RWPE1 (cell line): ENCODE results near the gene IFFO2.

Source experiments
- CTCF ChIA-PET: fragments of 350-600 bp; sonication (Branson Sonifier 250); formaldehyde crosslinking; extraction: SDS; loops from one replicate; lab custom pipeline; 2021; lab: Yijun Ruan, JAX
- POLR2A ChIA-PET: fragments of 400-600 bp; formaldehyde crosslinking; extraction: SDS; loops from one replicate; lab custom pipeline; 2020; ENCODE audit warnings: antibody characterized with exemption; ENCODE audit not compliant: low non-redundant PET; lab: Yijun Ruan, JAX
- DNase-seq: peaks from one replicate; pipeline ENCODE4 v3.0.0; 2012; ENCODE audit warnings: low spot score
- H3K27ac ChIP-seq: fragments of 450-650 bp; 2 replicates; pipeline ENCODE4 v1.5.1; 2017
- CTCF ChIP-seq: fragments of 450-650 bp; conservative IDR thresholded peaks from 2 replicates; pipeline ENCODE4 v1.5.1; 2017; ENCODE audit warnings: low read depth, mild to moderate bottlenecking

IFFO2 gene

GRCh38 chr1:18962121-18962721, 5.7 kb upstream of the IFFO2 start:
- peak overlapping the region; percentile 97 for H3K27ac ChIP-seq
- DNase-seq: peak; percentile 59
- TF ChIP-seq CTCF: no peak
- ChIA-PET POLR2A (interaction anchor here (0.6 kb wide), 1 partner anchor 23 kb away, joined by 4 read pairs; no protein-coding TSS in a partner anchor), CTCF (interaction anchor here (0.8 to 1.0 kb wide), 2 partner anchors 78 to 1978 kb away, joined by 3 to 4 read pairs; no protein-coding TSS in a partner anchor)

GRCh38 chr1:18960821-18961220, 4.3 kb upstream of the IFFO2 start:
- peak overlapping the region; percentile 97 for H3K27ac ChIP-seq
- no peak for TF ChIP-seq CTCF
- ChIA-PET CTCF (no interaction called here), POLR2A (no interaction called here)
- DNase-seq: no peak

GRCh38 chr1:18960409-18960808, 3.9 kb upstream of the IFFO2 start:
- ChIA-PET POLR2A (no interaction called here), CTCF (no interaction called here)
- TF ChIP-seq CTCF: no peak
- H3K27ac ChIP-seq: no peak overlapping the region
- no peak for DNase-seq

- POLR2A ChIA-PET: no interaction called here
- no peak for DNase-seq
- H3K27ac ChIP-seq: no peak overlapping the region
- TF ChIP-seq CTCF: no peak
- CTCF ChIA-PET: no interaction called here
Measured at GRCh38 chr1:18959591-18959990, 3.1 kb upstream of the IFFO2 start.

GRCh38 chr1:18957532-18958300, 1.2 kb upstream of the IFFO2 start:
- ChIA-PET POLR2A (no interaction called here), CTCF (interaction anchor here (0.6 to 1.0 kb wide), 4 partner anchors 44 to 73 kb away, joined by 3 read pairs; no protein-coding TSS in a partner anchor)
- peak overlapping the region; percentile 82 for H3K27ac ChIP-seq
- no peak for TF ChIP-seq CTCF
- DNase-seq: no peak

- peak overlapping the region; percentile 82 for H3K27ac ChIP-seq
- POLR2A ChIA-PET: no interaction called here
Measured at GRCh38 chr1:18957136-18957521, 653 bp upstream of the IFFO2 start.

More at GRCh38 chr1:18957136-18957521, 653 bp upstream of the IFFO2 start:
- no peak for DNase-seq
- no peak for TF ChIP-seq CTCF
- CTCF ChIA-PET: interaction anchor here (0.8 kb wide), 1 partner anchor 44 kb away, joined by 3 read pairs; no protein-coding TSS in a partner anchor
